ENCODE data around the gene TSPAN6.
A peak's percentile ranks its signal among the peaks of the same experiment; 100 is the strongest.

The TSPAN6 gene

GRCh38 chrX:100611951-100612350 is 24.7 kb downstream of the TSPAN6 start:
- Histone ChIP-seq H3K4me3 (no peak overlapping the region), H3K27ac (no peak overlapping the region), H3K9ac (ENCODE audit: insufficient read length) (no peak overlapping the region), H3K9me3 (ENCODE audit: low read depth, low read length) (no peaks in the 10 kb centered on the region), H3K36me3 (ENCODE audit: insufficient read depth, low read length) (no peaks in the 10 kb centered on the region)
- no peak for TF ChIP-seq POLR2AphosphoS5 (IDR thresholded peaks at IDR 0.05; ENCODE audit: borderline replicate concordance, low read depth, low read length)
- no peak for DNase-seq (ENCODE audit: low read depth, low spot score)

- TF ChIP-seq POLR2AphosphoS5 (IDR thresholded peaks at IDR 0.05; ENCODE audit: borderline replicate concordance, low read depth, low read length) (no peak), FOXP2 (optimal IDR thresholded peaks at IDR 0.05; ENCODE audit: control extremely low read depth, extremely low read length, insufficient read depth) (no peak), EZH2 (IDR thresholded peaks at IDR 0.05) (no peak)
- H3K9me3 ChIP-seq (ENCODE audit: low read depth, low read length): no peaks in the 10 kb centered on the region
- H3K36me3 ChIP-seq (ENCODE audit: insufficient read depth, low read length): no peaks in the 10 kb centered on the region
- H3K27ac ChIP-seq: no peak overlapping the region
- H3K4me3 ChIP-seq: no peak overlapping the region
- no peak overlapping the region for H3K9ac ChIP-seq (ENCODE audit: insufficient read length)
- DNase-seq (ENCODE audit: low read depth, low spot score): no peak
Measured at GRCh38 chrX:100609591-100609990, 27.0 kb downstream of the TSPAN6 start.

GRCh38 chrX:100606753-100607152 is 29.9 kb downstream of the TSPAN6 start:
- no peak for TF ChIP-seq FOXP2 (optimal IDR thresholded peaks at IDR 0.05; ENCODE audit: control extremely low read depth, extremely low read length, insufficient read depth)
- no peak overlapping the region for H3K9ac ChIP-seq (ENCODE audit: insufficient read length)
- no peak for DNase-seq (ENCODE audit: low read depth, low spot score)
- H3K4me3 ChIP-seq: no peak overlapping the region
- no peaks in the 10 kb centered on the region for H3K9me3 ChIP-seq (ENCODE audit: low read depth, low read length)
- H3K27ac ChIP-seq: no peak overlapping the region
- no peaks in the 10 kb centered on the region for H3K36me3 ChIP-seq (ENCODE audit: insufficient read depth, low read length)

GRCh38 chrX:100600758-100601157 is 35.8 kb downstream of the TSPAN6 start:
- no peak overlapping the region for H3K4me3 ChIP-seq
- DNase-seq (ENCODE audit: low read depth, low spot score): no peak
- no peaks in the 10 kb centered on the region for H3K9me3 ChIP-seq (ENCODE audit: low read depth, low read length)
- H3K27ac ChIP-seq: no peak overlapping the region
- TF ChIP-seq POLR2AphosphoS5 (IDR thresholded peaks at IDR 0.05; ENCODE audit: borderline replicate concordance, low read depth, low read length) (no peak), EZH2 (IDR thresholded peaks at IDR 0.05) (no peak), FOXP2 (optimal IDR thresholded peaks at IDR 0.05; ENCODE audit: control extremely low read depth, extremely low read length, insufficient read depth) (no peak)
- H3K9ac ChIP-seq (ENCODE audit: insufficient read length): no peak overlapping the region
- no peaks in the 10 kb centered on the region for H3K36me3 ChIP-seq (ENCODE audit: insufficient read depth, low read length)

GRCh38 chrX:100600340-100600739 is 36.3 kb downstream of the TSPAN6 start:
- H3K4me3 ChIP-seq: no peak overlapping the region
- TF ChIP-seq FOXP2 (optimal IDR thresholded peaks at IDR 0.05; ENCODE audit: control extremely low read depth, extremely low read length, insufficient read depth): no peak
- TF ChIP-seq POLR2AphosphoS5 (IDR thresholded peaks at IDR 0.05; ENCODE audit: borderline replicate concordance, low read depth, low read length): no peak
- no peak for TF ChIP-seq EZH2 (IDR thresholded peaks at IDR 0.05)
- no peak for DNase-seq (ENCODE audit: low read depth, low spot score)
- no peak overlapping the region for H3K27ac ChIP-seq
- no peaks in the 10 kb centered on the region for H3K36me3 ChIP-seq (ENCODE audit: insufficient read depth, low read length)
- H3K9ac ChIP-seq (ENCODE audit: insufficient read length): no peak overlapping the region
- no peaks in the 10 kb centered on the region for H3K9me3 ChIP-seq (ENCODE audit: low read depth, low read length)

- Histone ChIP-seq H3K4me3 (peak overlapping the region; percentile 24), H3K36me3 (ENCODE audit: insufficient read depth, low read length) (no peaks in the 10 kb centered on the region), H3K9ac (ENCODE audit: insufficient read length) (no peak overlapping the region), H3K27ac (peak overlapping the region; percentile 36; the same call in 1 of the 2 replicates), H3K9me3 (ENCODE audit: low read depth, low read length) (no peaks in the 10 kb centered on the region)
- no peak for DNase-seq (ENCODE audit: low read depth, low spot score)
- TF ChIP-seq POLR2AphosphoS5 (IDR thresholded peaks at IDR 0.05; ENCODE audit: borderline replicate concordance, low read depth, low read length): no peak
- TF ChIP-seq FOXP2 (optimal IDR thresholded peaks at IDR 0.05; ENCODE audit: control extremely low read depth, extremely low read length, insufficient read depth): no peak
- no peak for TF ChIP-seq EZH2 (IDR thresholded peaks at IDR 0.05)
Measured at GRCh38 chrX:100599456-100599855, 37.1 kb downstream of the TSPAN6 start.

GRCh38 chrX:100596601-100597000 is 40.0 kb downstream of the TSPAN6 start:
- Histone ChIP-seq H3K27ac (no peak overlapping the region), H3K36me3 (ENCODE audit: insufficient read depth, low read length) (no peaks in the 10 kb centered on the region), H3K9ac (ENCODE audit: insufficient read length) (no peak overlapping the region), H3K4me3 (no peak overlapping the region), H3K9me3 (ENCODE audit: low read depth, low read length) (no peaks in the 10 kb centered on the region)
- DNase-seq (ENCODE audit: low read depth, low spot score): no peak
- TF ChIP-seq EZH2 (IDR thresholded peaks at IDR 0.05) (no peak), POLR2AphosphoS5 (IDR thresholded peaks at IDR 0.05; ENCODE audit: borderline replicate concordance, low read depth, low read length) (no peak), FOXP2 (optimal IDR thresholded peaks at IDR 0.05; ENCODE audit: control extremely low read depth, extremely low read length, insufficient read depth) (no peak)

GRCh38 chrX:100593581-100593980 is 43.0 kb downstream of the TSPAN6 start:
- TF ChIP-seq EZH2 (IDR thresholded peaks at IDR 0.05) (no peak), POLR2AphosphoS5 (IDR thresholded peaks at IDR 0.05; ENCODE audit: borderline replicate concordance, low read depth, low read length) (no peak), FOXP2 (optimal IDR thresholded peaks at IDR 0.05; ENCODE audit: control extremely low read depth, extremely low read length, insufficient read depth) (no peak)
- no peaks in the 10 kb centered on the region for H3K36me3 ChIP-seq (ENCODE audit: insufficient read depth, low read length)
- no peak for DNase-seq (ENCODE audit: low read depth, low spot score)
- no peaks in the 10 kb centered on the region for H3K9me3 ChIP-seq (ENCODE audit: low read depth, low read length)
- H3K27ac ChIP-seq: no peak overlapping the region
- no peak overlapping the region for H3K4me3 ChIP-seq
- no peak overlapping the region for H3K9ac ChIP-seq (ENCODE audit: insufficient read length)

GRCh38 chrX:100593126-100593525 is 43.5 kb downstream of the TSPAN6 start:
- H3K27ac ChIP-seq: no peak overlapping the region
- no peak for DNase-seq (ENCODE audit: low read depth, low spot score)
- TF ChIP-seq FOXP2 (optimal IDR thresholded peaks at IDR 0.05; ENCODE audit: control extremely low read depth, extremely low read length, insufficient read depth) (no peak), EZH2 (IDR thresholded peaks at IDR 0.05) (no peak), POLR2AphosphoS5 (IDR thresholded peaks at IDR 0.05; ENCODE audit: borderline replicate concordance, low read depth, low read length) (no peak)
- no peak overlapping the region for H3K9ac ChIP-seq (ENCODE audit: insufficient read length)
- H3K36me3 ChIP-seq (ENCODE audit: insufficient read depth, low read length): no peaks in the 10 kb centered on the region
- no peak overlapping the region for H3K4me3 ChIP-seq
- no peaks in the 10 kb centered on the region for H3K9me3 ChIP-seq (ENCODE audit: low read depth, low read length)

Data from SK-N-MC (cell line).